Stomach (tissue), 4 donors: ENCODE results near the gene PFDN6.

Experiments
- CTCF ChIP-seq, 7 experiments: fragments of 450-650 bp in 4 of 7; fragments of 200-600 bp in 3 of 7; sonication (generic) in 3 of 7; IDR thresholded peaks; one replicate each; pipeline ENCODE4 v1.5.1; 2016 to 2019; ENCODE audit warnings: antibody characterized with exemption in 7 of 7, control low read depth in 2 of 7, mild to moderate bottlenecking in 1 of 7
- POLR2A ChIP-seq, 4 donors: fragments of 450-650 bp; IDR thresholded peaks; one replicate each; pipeline ENCODE4 v1.6.1; 2016; ENCODE audit warnings: antibody characterized with exemption in 4 of 4, control low read depth in 2 of 4, mild to moderate bottlenecking in 1 of 4, moderate library complexity in 1 of 4

GRCh38 chr6:33319939-33320314 is 30.5 kb downstream of the PFDN6 start:
- no peak for TF ChIP-seq CTCF (IDR thresholded peaks at IDR 0.05)
- TF ChIP-seq POLR2A (IDR thresholded peaks at IDR 0.05), result no peak
